AG09309 (cell line): ENCODE results near the gene HRK.

Source experiments
- DNase-seq: peaks from one replicate; pipeline ENCODE4 v3.0.0-alpha.2; 2010; ENCODE audit warnings: low read depth
- H3K4me3 ChIP-seq: 2 replicates; pipeline ENCODE4 v1.5.1; 2011; ENCODE audit warnings: mild to moderate bottlenecking, low read depth, low read length, moderate library complexity; ENCODE audit not compliant: control insufficient read depth
- TF ChIP-seq, protein P1 (sequence below): IDR thresholded peaks from 2 replicates; pipeline ENCODE4 v1.5.1; 2011; ENCODE audit warnings: mild to moderate bottlenecking, low read depth, low read length, inconsistent platforms; ENCODE audit not compliant: insufficient read depth, control insufficient read depth; ENCODE audit errors: missing control alignments

HRK gene

DNA sequence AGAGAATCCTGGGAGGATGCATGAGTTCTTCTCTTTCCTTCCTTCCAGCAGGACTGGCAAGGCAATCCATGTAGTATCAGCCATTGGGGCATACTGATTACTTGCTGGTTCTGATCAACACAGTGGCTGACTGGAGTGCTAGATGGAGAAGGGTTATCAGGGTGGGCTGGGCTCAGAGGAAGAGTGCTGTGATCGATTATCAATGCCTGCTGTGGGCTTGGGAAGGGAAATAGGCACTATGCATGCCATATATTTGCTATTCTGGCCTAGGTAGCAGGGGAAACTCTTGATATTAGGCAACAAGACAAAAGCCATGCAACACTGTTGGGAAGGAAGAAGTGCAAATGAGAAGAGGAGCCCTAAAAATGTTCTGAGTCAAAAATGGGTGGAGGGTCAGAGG, 45.8 kb downstream of the HRK start:
- DNase-seq, result no peak
- TF ChIP-seq, protein P1, sequence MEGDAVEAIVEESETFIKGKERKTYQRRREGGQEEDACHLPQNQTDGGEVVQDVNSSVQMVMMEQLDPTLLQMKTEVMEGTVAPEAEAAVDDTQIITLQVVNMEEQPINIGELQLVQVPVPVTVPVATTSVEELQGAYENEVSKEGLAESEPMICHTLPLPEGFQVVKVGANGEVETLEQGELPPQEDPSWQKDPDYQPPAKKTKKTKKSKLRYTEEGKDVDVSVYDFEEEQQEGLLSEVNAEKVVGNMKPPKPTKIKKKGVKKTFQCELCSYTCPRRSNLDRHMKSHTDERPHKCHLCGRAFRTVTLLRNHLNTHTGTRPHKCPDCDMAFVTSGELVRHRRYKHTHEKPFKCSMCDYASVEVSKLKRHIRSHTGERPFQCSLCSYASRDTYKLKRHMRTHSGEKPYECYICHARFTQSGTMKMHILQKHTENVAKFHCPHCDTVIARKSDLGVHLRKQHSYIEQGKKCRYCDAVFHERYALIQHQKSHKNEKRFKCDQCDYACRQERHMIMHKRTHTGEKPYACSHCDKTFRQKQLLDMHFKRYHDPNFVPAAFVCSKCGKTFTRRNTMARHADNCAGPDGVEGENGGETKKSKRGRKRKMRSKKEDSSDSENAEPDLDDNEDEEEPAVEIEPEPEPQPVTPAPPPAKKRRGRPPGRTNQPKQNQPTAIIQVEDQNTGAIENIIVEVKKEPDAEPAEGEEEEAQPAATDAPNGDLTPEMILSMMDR, result no peak
- no peak overlapping the region for H3K4me3 ChIP-seq

DNA sequence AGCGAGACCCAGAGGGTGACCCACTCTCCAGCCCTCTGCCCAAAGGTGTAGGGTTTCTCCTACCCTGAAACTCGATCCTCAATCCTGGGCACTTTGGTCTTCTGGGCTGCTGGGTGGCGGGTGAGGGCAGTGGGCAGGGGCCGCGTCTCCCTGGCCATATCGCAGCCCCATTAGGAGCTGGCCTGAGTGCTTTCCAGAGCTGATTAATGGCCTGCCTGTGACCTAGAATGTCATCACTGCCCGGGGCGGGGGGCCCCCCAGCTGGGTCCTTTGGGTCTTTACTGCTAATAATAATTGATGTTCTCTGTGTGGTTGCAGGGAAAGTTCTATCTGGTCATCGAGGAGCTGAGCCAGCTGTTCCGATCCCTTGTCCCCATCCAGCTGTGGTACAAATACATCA, 47.8 kb downstream of the HRK start:
- TF ChIP-seq, protein P1, result no peak
- no peak for DNase-seq
- no peak overlapping the region for H3K4me3 ChIP-seq

DNA sequence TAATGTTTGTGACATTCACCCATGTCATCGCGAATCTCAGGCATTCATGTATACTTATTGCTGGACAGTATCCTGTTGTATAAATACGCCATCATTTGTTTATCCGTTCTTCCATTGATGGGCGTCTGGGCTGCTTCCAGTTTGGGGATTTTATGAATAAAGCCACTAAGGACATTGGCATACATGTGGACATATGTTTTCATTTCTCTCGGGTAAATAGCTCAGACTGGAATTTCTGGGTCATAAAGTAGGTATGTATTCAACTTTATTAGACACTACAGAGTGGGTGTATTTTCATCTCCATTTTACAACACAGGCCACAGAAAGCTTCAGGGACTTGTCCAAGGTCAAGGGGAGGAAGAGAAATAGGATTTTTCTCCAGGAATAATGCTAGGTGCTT, 48.9 kb downstream of the HRK start:
- peak; percentile 18 for DNase-seq
- TF ChIP-seq, protein P1, result no peak
- no peak overlapping the region for H3K4me3 ChIP-seq

DNA sequence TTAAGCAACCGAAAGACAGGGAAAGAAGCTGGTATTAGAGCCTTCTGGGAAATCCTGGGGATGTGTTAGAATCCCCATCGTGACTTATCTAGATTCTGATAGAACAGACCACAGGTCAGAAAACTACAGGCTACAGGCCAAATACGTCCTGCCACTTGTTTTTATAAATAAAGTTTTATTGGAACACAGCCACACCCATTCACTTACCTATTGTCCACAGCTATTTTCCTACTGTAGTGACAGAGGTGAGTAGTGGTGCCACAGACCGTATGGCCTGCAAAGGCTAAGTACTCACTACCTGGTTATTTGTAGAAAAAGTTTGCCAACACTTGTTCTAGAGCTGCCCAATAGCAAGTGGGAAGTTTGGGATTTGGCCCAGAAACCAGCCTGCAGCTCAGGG, 53.8 kb downstream of the HRK start:
- DNase-seq, result no peak
- TF ChIP-seq, protein P1, result no peak
- H3K4me3 ChIP-seq, result no peak overlapping the region

DNA sequence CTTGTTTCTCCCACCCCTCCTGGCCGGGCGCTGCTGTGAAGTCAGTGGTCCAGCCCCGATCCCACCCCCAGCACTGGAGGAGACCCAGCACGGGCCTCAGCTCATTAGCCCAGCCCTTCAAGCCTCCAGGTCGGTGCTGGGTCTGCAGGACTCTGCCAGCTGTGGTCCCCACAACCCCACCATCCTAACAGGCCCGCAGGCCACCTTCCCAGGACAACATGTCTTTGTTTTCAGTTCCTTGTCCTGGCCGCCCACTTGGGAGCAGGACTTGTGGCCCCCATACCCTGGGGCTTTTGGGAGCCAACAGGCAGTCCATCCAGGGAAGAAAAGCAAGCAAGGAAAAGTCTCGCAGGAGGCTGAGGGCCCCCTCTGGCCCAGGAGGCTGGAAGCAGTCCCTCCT, 60.0 kb downstream of the HRK start:
- TF ChIP-seq, protein P1, result no peak
- no peak overlapping the region for H3K4me3 ChIP-seq
- DNase-seq, result no peak

DNA sequence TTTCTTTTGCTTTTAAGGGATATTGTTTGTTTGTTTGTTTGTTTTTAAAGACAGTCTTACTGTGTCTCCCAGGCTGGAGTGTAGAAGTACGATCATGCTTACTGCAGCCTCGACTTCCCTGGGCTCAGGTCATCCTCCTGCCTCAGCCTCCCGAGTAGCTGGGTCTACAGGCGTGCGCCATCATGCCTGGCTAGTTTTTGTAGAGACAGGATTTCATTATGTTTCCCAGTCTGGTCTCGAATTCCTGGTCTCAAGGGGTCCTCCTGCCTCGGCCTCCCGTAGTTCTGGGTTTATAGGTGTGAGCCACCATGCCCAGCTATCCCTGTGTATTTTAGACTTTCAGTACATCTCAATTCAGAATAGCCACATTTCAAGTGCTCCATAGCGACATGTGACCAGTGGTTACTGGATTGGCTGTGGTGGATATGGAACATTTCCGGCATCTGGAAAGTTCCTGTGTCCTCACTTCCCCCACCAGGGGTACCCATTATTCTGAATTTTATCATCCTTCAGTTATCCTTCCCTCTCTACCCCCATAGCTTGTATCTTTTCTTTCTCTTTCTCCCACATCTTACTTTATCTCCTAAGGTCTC, 61.1 kb downstream of the HRK start:
- no peak for DNase-seq
- TF ChIP-seq, protein P1, result no peak
- no peak overlapping the region for H3K4me3 ChIP-seq
